Chondrocyte (in vitro differentiated cells): ENCODE measurements around the gene AQP3. TPM values are rescaled to one million over a fixed set of nuclear protein-coding genes. Genes with fewer than 3 reads are reported as not detected.
"Not testable (repeated sequence)": the region's sequence is repeated elsewhere in the genome, so short reads cannot be mapped to it uniquely, and the experiment has no call there.

Experiments
- DNase-seq: peaks from one replicate; pipeline ENCODE4 v3.0.0; 2021; ENCODE audit warnings: mixed read lengths, low spot score
- H3K27ac Mint-ChIP-seq: one replicate; pipeline ENCODE4 v1.8.0; 2021; ENCODE audit warnings: mild to moderate bottlenecking, moderate library complexity, mixed read lengths; ENCODE audit not compliant: unreplicated experiment
- H3K27me3 Mint-ChIP-seq: 2 replicates; pipeline ENCODE4 v1.8.0; 2021; ENCODE audit warnings: low read depth, mixed read lengths
- H3K36me3 Mint-ChIP-seq: 2 replicates; pipeline ENCODE4 v1.8.0; 2021; ENCODE audit warnings: low read depth, mixed read lengths
- H3K4me1 Mint-ChIP-seq: 2 replicates; pipeline ENCODE4 v1.8.0; 2021; ENCODE audit warnings: low read depth, mild to moderate bottlenecking, mixed read lengths
- H3K4me3 Mint-ChIP-seq: one replicate; pipeline ENCODE4 v1.8.0; 2021; ENCODE audit warnings: mild to moderate bottlenecking, moderate library complexity, mixed read lengths; ENCODE audit not compliant: unreplicated experiment
- H3K9me3 Mint-ChIP-seq: 2 replicates; pipeline ENCODE4 v1.8.0; 2021; ENCODE audit warnings: low read depth, mixed read lengths
- CTCF ChIP-seq: fragments of 200-600 bp; sonication (generic); IDR thresholded peaks from 2 replicates; pipeline ENCODE4 v1.5.0; 2021; ENCODE audit warnings: antibody characterized with exemption, mild to moderate bottlenecking, moderate library complexity
- microRNA-seq: library from miRNA; unstranded; fragments of <30 nt; microRNA quantifications from one replicate; pipeline ENCODE4 v1.2.0, GENCODE V29; 2020; ENCODE audit warnings: borderline number of aligned reads
- total RNA-seq: library from RNA; stranded (reverse); gene quantifications from 3 replicates; pipeline ENCODE4 v1.2.1, GENCODE V29; 2021

Gene AQP3
- total RNA-seq, 1 donor from 2014 or later, result 3.6 TPM

- no peaks in the 10 kb centered on the region for H3K27me3 Mint-ChIP-seq
- peaks cover 22% of the 10 kb centered on the region for H3K4me1 Mint-ChIP-seq
- H3K4me3 Mint-ChIP-seq, result no peak overlapping the region
- H3K36me3 Mint-ChIP-seq, result no peaks in the 10 kb centered on the region
- TF ChIP-seq CTCF, result no peak
- no peak for DNase-seq
- no peaks in the 10 kb centered on the region for H3K9me3 Mint-ChIP-seq
- no peak overlapping the region for H3K27ac Mint-ChIP-seq
Measured at GRCh38 chr9:33393581-33393980, 53.8 kb downstream of the AQP3 start.

- not testable (repeated sequence) for DNase-seq, H3K9me3 Mint-ChIP-seq, H3K27ac Mint-ChIP-seq, H3K4me3 Mint-ChIP-seq, H3K27me3 Mint-ChIP-seq, H3K36me3 Mint-ChIP-seq
- H3K4me1 Mint-ChIP-seq, result peaks cover 22% of the 10 kb centered on the region
Measured at GRCh38 chr9:33392591-33393021, 54.8 kb downstream of the AQP3 start.

Small RNA genes lying within 50 kb of the gene (microRNA-seq; reads per million reads assigned to microRNA genes)
- gene MIR6851, result not detected

Other genes starting within 250 kb of the AQP3 start
- not detected in 3 replicates for gene SPINK4, start 207.4 kb downstream of the AQP3 start, total RNA-seq
- 49.2 to 58.3 TPM (median 51.1 TPM) in 3 replicates for gene BAG1, start 182.9 kb downstream of the AQP3 start, total RNA-seq
- gene CHMP5, start 182.5 kb downstream of the AQP3 start, total RNA-seq, result 52.7 to 61.2 TPM (median 58.4 TPM) in 3 replicates
- 26.8 to 36.6 TPM (median 28.4 TPM) in 3 replicates for gene NFX1, start 157.1 kb downstream of the AQP3 start, total RNA-seq
- 0.30 to 0.80 TPM (median 0.33 TPM) in 3 replicates for gene AQP7, start 45.0 kb downstream of the AQP3 start, total RNA-seq
- gene NOL6, start 26.3 kb upstream of the AQP3 start, total RNA-seq, result 30.4 to 48.1 TPM (median 31.1 TPM) in 3 replicates
- gene ANKRD18B, start 76.7 kb upstream of the AQP3 start, total RNA-seq, result 1.4 to 2.3 TPM (median 2.2 TPM) in 3 replicates